ENCODE results near the gene UTP25. TPM values are rescaled to one million over a fixed set of nuclear protein-coding genes. Genes with fewer than 3 reads are reported as not detected.

The UTP25 gene
- polyA plus RNA-seq (2013, experiment 1 of 2) = 5.9 TPM
- polyA plus RNA-seq (2013, experiment 2 of 2) = 5.1 TPM

GRCh38 chr1:209827384-209828262, at the start of gene UTP25:
TSS of gene UTP25 (plus strand) at chr1:209827972. CDS start at chr1:209828064, 92 bp downstream.
- Histone ChIP-seq H3K27ac (ENCODE audit: low read depth, low read length) (peak within 1 kb of the TSS; percentile 12; the same call in 1 of the 2 replicates), H3K4me3 (ENCODE audit: low read length) (peak within 1 kb of the TSS; percentile 82), H3K36me3 (ENCODE audit: insufficient read depth, low read length) (peaks cover 31% of the 10 kb centered on the region), H3K9ac (ENCODE audit: low read depth, low read length) (peak within 1 kb of the TSS; percentile 68), H3K4me1 (ENCODE audit: insufficient read depth, low read length) (no peaks in the 10 kb centered on the region; the same call in 1 of the 2 replicates), H3K27me3 (ENCODE audit: insufficient read depth, low read length) (no peaks in the 10 kb centered on the region; the same call in 1 of the 2 replicates), H3K9me3 (ENCODE audit: insufficient read depth, low read depth, low read length) (no peaks in the 10 kb centered on the region)
- WGBS = 30% methylated on average over 51 of the region's 51 CpGs

- Histone ChIP-seq H3K9ac (ENCODE audit: low read depth, low read length) (no peak overlapping the region), H3K9me3 (ENCODE audit: insufficient read depth, low read depth, low read length) (no peaks in the 10 kb centered on the region), H3K4me3 (ENCODE audit: low read length) (no peak overlapping the region), H3K27me3 (ENCODE audit: insufficient read depth, low read length) (peaks cover 7% of the 10 kb centered on the region; the same call in 1 of the 2 replicates), H3K4me1 (ENCODE audit: insufficient read depth, low read length) (no peaks in the 10 kb centered on the region), H3K36me3 (ENCODE audit: insufficient read depth, low read length) (0 out of 2 replicates have a peak, but pooled peaks cover 7% of the 10 kb centered on the region), H3K27ac (ENCODE audit: low read depth, low read length) (no peak overlapping the region)
- WGBS = 84% methylated on average over 1 of the region's 1 CpG
Measured at GRCh38 chr1:209778102-209778501, 49.7 kb upstream of the UTP25 start.

- no peak overlapping the region for H3K4me3 ChIP-seq (ENCODE audit: low read length)
- no peaks in the 10 kb centered on the region for H3K27me3 ChIP-seq (ENCODE audit: insufficient read depth, low read length)
- H3K36me3 ChIP-seq (ENCODE audit: insufficient read depth, low read length) = 0 out of 2 replicates have a peak, but pooled peaks cover 7% of the 10 kb centered on the region
- H3K4me1 ChIP-seq (ENCODE audit: insufficient read depth, low read length) = no peaks in the 10 kb centered on the region; the same call in 1 of the 2 replicates
- WGBS = 74% methylated on average over 4 of the region's 4 CpGs
- 0 out of 2 replicates have a peak, but pooled peaks cover 3% of the 10 kb centered on the region for H3K9me3 ChIP-seq (ENCODE audit: insufficient read depth, low read depth, low read length)
- no peak overlapping the region for H3K9ac ChIP-seq (ENCODE audit: low read depth, low read length)
- no peak overlapping the region for H3K27ac ChIP-seq (ENCODE audit: low read depth, low read length)
Measured at GRCh38 chr1:209780268-209780667, 47.5 kb upstream of the UTP25 start.

GRCh38 chr1:209783386-209783785, 44.4 kb upstream of the UTP25 start:
- no peak overlapping the region for H3K27ac ChIP-seq (ENCODE audit: low read depth, low read length)
- H3K27me3 ChIP-seq (ENCODE audit: insufficient read depth, low read length) = peaks cover 26% of the 10 kb centered on the region; the same call in 1 of the 2 replicates
- peak overlapping the region; percentile 92; the same call in 1 of the 2 replicates for H3K9ac ChIP-seq (ENCODE audit: low read depth, low read length)
- 0 out of 2 replicates have a peak, but pooled peaks cover 3% of the 10 kb centered on the region for H3K9me3 ChIP-seq (ENCODE audit: insufficient read depth, low read depth, low read length)
- 0 out of 2 replicates have a peak, but pooled peaks cover 7% of the 10 kb centered on the region for H3K36me3 ChIP-seq (ENCODE audit: insufficient read depth, low read length)
- no peaks in the 10 kb centered on the region; the same call in 1 of the 2 replicates for H3K4me1 ChIP-seq (ENCODE audit: insufficient read depth, low read length)
- WGBS = 88% methylated on average over 6 of the region's 6 CpGs
- H3K4me3 ChIP-seq (ENCODE audit: low read length) = peak overlapping the region; percentile 93

- Histone ChIP-seq H3K9ac (ENCODE audit: low read depth, low read length) (peak within 1 kb of the TSS; percentile 92), H3K36me3 (ENCODE audit: insufficient read depth, low read length) (0 out of 2 replicates have a peak, but pooled peaks cover 10% of the 10 kb centered on the region), H3K4me1 (ENCODE audit: insufficient read depth, low read length) (no peaks in the 10 kb centered on the region; the same call in 1 of the 2 replicates), H3K27me3 (ENCODE audit: insufficient read depth, low read length) (peaks cover 34% of the 10 kb centered on the region; the same call in 1 of the 2 replicates), H3K9me3 (ENCODE audit: insufficient read depth, low read depth, low read length) (0 out of 2 replicates have a peak, but pooled peaks cover 3% of the 10 kb centered on the region), H3K27ac (ENCODE audit: low read depth, low read length) (peak within 1 kb of the TSS; percentile 57), H3K4me3 (ENCODE audit: low read length) (peak within 1 kb of the TSS; percentile 93)
- WGBS = 5% methylated on average over 46 of the region's 48 CpGs
Measured at GRCh38 chr1:209784265-209785169, 43.3 kb upstream of the UTP25 start, which contains the start of gene C1orf74. TSS of gene C1orf74 (minus strand) at chr1:209784559. CDS start at chr1:209783634, 925 bp downstream.

GRCh38 chr1:209785592-209785991, 42.2 kb upstream of the UTP25 start:
- H3K27me3 ChIP-seq (ENCODE audit: insufficient read depth, low read length) = peaks cover 36% of the 10 kb centered on the region; the same call in 1 of the 2 replicates
- H3K9ac ChIP-seq (ENCODE audit: low read depth, low read length) = no peak overlapping the region
- H3K9me3 ChIP-seq (ENCODE audit: insufficient read depth, low read depth, low read length) = 0 out of 2 replicates have a peak, but pooled peaks cover 3% of the 10 kb centered on the region
- no peak overlapping the region for H3K4me3 ChIP-seq (ENCODE audit: low read length)
- 98% methylated on average over 4 of the region's 4 CpGs for WGBS
- 0 out of 2 replicates have a peak, but pooled peaks cover 13% of the 10 kb centered on the region for H3K36me3 ChIP-seq (ENCODE audit: insufficient read depth, low read length)
- no peak overlapping the region for H3K27ac ChIP-seq (ENCODE audit: low read depth, low read length)
- no peaks in the 10 kb centered on the region; the same call in 1 of the 2 replicates for H3K4me1 ChIP-seq (ENCODE audit: insufficient read depth, low read length)

- H3K27me3 ChIP-seq (ENCODE audit: insufficient read depth, low read length) = peaks cover 36% of the 10 kb centered on the region; the same call in 1 of the 2 replicates
- no peak overlapping the region for H3K4me3 ChIP-seq (ENCODE audit: low read length)
- H3K4me1 ChIP-seq (ENCODE audit: insufficient read depth, low read length) = no peaks in the 10 kb centered on the region; the same call in 1 of the 2 replicates
- H3K9me3 ChIP-seq (ENCODE audit: insufficient read depth, low read depth, low read length) = 0 out of 2 replicates have a peak, but pooled peaks cover 3% of the 10 kb centered on the region
- H3K36me3 ChIP-seq (ENCODE audit: insufficient read depth, low read length) = 0 out of 2 replicates have a peak, but pooled peaks cover 16% of the 10 kb centered on the region
- no peak overlapping the region for H3K9ac ChIP-seq (ENCODE audit: low read depth, low read length)
- WGBS = 71% methylated on average over 4 of the region's 4 CpGs
- no peak overlapping the region for H3K27ac ChIP-seq (ENCODE audit: low read depth, low read length)
Measured at GRCh38 chr1:209786146-209786545, 41.6 kb upstream of the UTP25 start.

GRCh38 chr1:209787551-209787950, 40.2 kb upstream of the UTP25 start:
- H3K9ac ChIP-seq (ENCODE audit: low read depth, low read length) = no peak overlapping the region
- no peak overlapping the region for H3K27ac ChIP-seq (ENCODE audit: low read depth, low read length)
- no peaks in the 10 kb centered on the region; the same call in 1 of the 2 replicates for H3K4me1 ChIP-seq (ENCODE audit: insufficient read depth, low read length)
- H3K27me3 ChIP-seq (ENCODE audit: insufficient read depth, low read length) = peaks cover 36% of the 10 kb centered on the region; the same call in 1 of the 2 replicates
- H3K4me3 ChIP-seq (ENCODE audit: low read length) = no peak overlapping the region
- 75% methylated on average over 1 of the region's 2 CpGs for WGBS
- 0 out of 2 replicates have a peak, but pooled peaks cover 14% of the 10 kb centered on the region for H3K36me3 ChIP-seq (ENCODE audit: insufficient read depth, low read length)
- 0 out of 2 replicates have a peak, but pooled peaks cover 3% of the 10 kb centered on the region for H3K9me3 ChIP-seq (ENCODE audit: insufficient read depth, low read depth, low read length)

- Histone ChIP-seq H3K9ac (ENCODE audit: low read depth, low read length) (no peak overlapping the region), H3K9me3 (ENCODE audit: insufficient read depth, low read depth, low read length) (0 out of 2 replicates have a peak, but pooled peaks cover 3% of the 10 kb centered on the region), H3K27me3 (ENCODE audit: insufficient read depth, low read length) (peaks cover 36% of the 10 kb centered on the region; the same call in 1 of the 2 replicates), H3K4me3 (ENCODE audit: low read length) (no peak overlapping the region), H3K36me3 (ENCODE audit: insufficient read depth, low read length) (0 out of 2 replicates have a peak, but pooled peaks cover 9% of the 10 kb centered on the region), H3K4me1 (ENCODE audit: insufficient read depth, low read length) (no peaks in the 10 kb centered on the region), H3K27ac (ENCODE audit: low read depth, low read length) (no peak overlapping the region)
- WGBS = 88% methylated on average over 1 of the region's 1 CpG
Measured at GRCh38 chr1:209789245-209789644, 38.5 kb upstream of the UTP25 start.
